Daoy (cell line): ENCODE results near the gene NAA38. TPM values are rescaled to one million over a fixed set of nuclear protein-coding genes. Genes with fewer than 3 reads are reported as not detected.

ENCODE experiments used
- DNase-seq: peaks from one replicate; pipeline ENCODE4 v3.0.0-alpha.2; 2015; ENCODE audit warnings: low read depth
- total RNA-seq: library from RNA; depleted of rRNA; stranded (reverse); fragments of >200 nt; shearing (Covaris generic); gene quantifications from 2 replicates; pipeline ENCODE4 v1.2.3, GENCODE V29; 2014

NAA38 gene
- total RNA-seq, 1 experiment from 2014 or later, result 99.2 TPM

GRCh38 chr17:7852919-7853690 lies 4.3 kb downstream of the NAA38 start:
- no peak for DNase-seq

- DNase-seq, result no peak
Observed at GRCh38 chr17:7852262-7852670, 5.1 kb downstream of the NAA38 start.

- DNase-seq, result peak; percentile 84
Observed at GRCh38 chr17:7851438-7852261, 5.7 kb downstream of the NAA38 start.

GRCh38 chr17:7850701-7851437 lies 6.5 kb downstream of the NAA38 start:
- DNase-seq, result no peak

- DNase-seq, result no peak
Observed at GRCh38 chr17:7849751-7850504, 7.4 kb downstream of the NAA38 start.

- no peak for DNase-seq
Observed at GRCh38 chr17:7849130-7849750, 8.1 kb downstream of the NAA38 start.

GRCh38 chr17:7848739-7849129 lies 8.6 kb downstream of the NAA38 start:
- DNase-seq, result no peak

- no peak for DNase-seq
Observed at GRCh38 chr17:7848131-7848579, 9.2 kb downstream of the NAA38 start.

- no peak for DNase-seq
Observed at GRCh38 chr17:7846765-7847661, 10.3 kb downstream of the NAA38 start.

- DNase-seq, result no peak
Observed at GRCh38 chr17:7846063-7846735, 11.2 kb downstream of the NAA38 start.

- DNase-seq, result no peak
Observed at GRCh38 chr17:7845359-7846062, 11.8 kb downstream of the NAA38 start.

GRCh38 chr17:7844292-7845154 lies 12.8 kb downstream of the NAA38 start:
- peak; percentile 94 for DNase-seq

- peak; percentile 86 for DNase-seq
Observed at GRCh38 chr17:7843536-7844291, 13.6 kb downstream of the NAA38 start.

GRCh38 chr17:7843257-7843535 lies 14.2 kb downstream of the NAA38 start:
- DNase-seq, result no peak

- DNase-seq, result peak; percentile 94
Observed at GRCh38 chr17:7842380-7843256, 14.7 kb downstream of the NAA38 start.

- peak; percentile 85 for DNase-seq
Observed at GRCh38 chr17:7841915-7842379, 15.4 kb downstream of the NAA38 start.
